ENCODE measurements around the gene GNG14.

The GNG14 gene

GRCh38 chr19:12646551-12646950 lies 41.2 kb upstream of the GNG14 start:
- POLR2A ChIA-PET: no interaction called here
- CTCF ChIA-PET: no interaction called here
- no peak for DNase-seq (ENCODE audit: extremely low spot score)
- no peak for TF ChIP-seq ELF4 (IDR thresholded peaks at IDR 0.05)

GRCh38 chr19:12647047-12647446 lies 40.8 kb upstream of the GNG14 start:
- POLR2A ChIA-PET: no interaction called here
- no peak for TF ChIP-seq SP1 (IDR thresholded peaks at IDR 0.05)
- no peak for TF ChIP-seq PKNOX1 (IDR thresholded peaks at IDR 0.05)
- no peak for TF ChIP-seq HDGF (IDR thresholded peaks at IDR 0.05; ENCODE audit: borderline replicate concordance)
- no peak for TF ChIP-seq ELF4 (IDR thresholded peaks at IDR 0.05)
- TF ChIP-seq L3MBTL2 (conservative IDR thresholded peaks at IDR 0.05): no peak
- TF ChIP-seq FOXA1 (IDR thresholded peaks at IDR 0.05): no peak
- TF ChIP-seq CTBP1 (IDR thresholded peaks at IDR 0.05; ENCODE audit: borderline replicate concordance): no peak
- no peak for TF ChIP-seq BHLHE40 (IDR thresholded peaks at IDR 0.05; ENCODE audit: borderline replicate concordance)
- TF ChIP-seq FOXK2 (IDR thresholded peaks at IDR 0.05): no peak
- TF ChIP-seq NFRKB (IDR thresholded peaks at IDR 0.05): no peak
- no peak for TF ChIP-seq ARNT (IDR thresholded peaks at IDR 0.05)
- TF ChIP-seq TARDBP (IDR thresholded peaks at IDR 0.05): no peak
- no peak for TF ChIP-seq LEF1 (IDR thresholded peaks at IDR 0.05; ENCODE audit: borderline replicate concordance)
- CTCF ChIA-PET: no interaction called here
- no peak for DNase-seq (ENCODE audit: extremely low spot score)

- CTCF ChIA-PET: no interaction called here
- POLR2A ChIA-PET: no interaction called here
- TF ChIP-seq CTBP1 (IDR thresholded peaks at IDR 0.05; ENCODE audit: borderline replicate concordance) (no peak), HDGF (IDR thresholded peaks at IDR 0.05; ENCODE audit: borderline replicate concordance) (no peak), FOXA1 (IDR thresholded peaks at IDR 0.05) (no peak), BHLHE40 (IDR thresholded peaks at IDR 0.05; ENCODE audit: borderline replicate concordance) (no peak), LEF1 (IDR thresholded peaks at IDR 0.05; ENCODE audit: borderline replicate concordance) (no peak), NFRKB (IDR thresholded peaks at IDR 0.05) (no peak), ELF4 (IDR thresholded peaks at IDR 0.05) (no peak), ZNF384 (IDR thresholded peaks at IDR 0.05) (no peak), SUZ12 (IDR thresholded peaks at IDR 0.05) (no peak), SP1 (IDR thresholded peaks at IDR 0.05) (no peak), FOXK2 (IDR thresholded peaks at IDR 0.05) (no peak)
- DNase-seq (ENCODE audit: extremely low spot score): peak; percentile 63
Observed at GRCh38 chr19:12647490-12648071, 40.2 kb upstream of the GNG14 start.

- CTCF ChIA-PET: no interaction called here
- POLR2A ChIA-PET: no interaction called here
- TF ChIP-seq FOXK2 (IDR thresholded peaks at IDR 0.05) (no peak), PKNOX1 (IDR thresholded peaks at IDR 0.05) (no peak), BHLHE40 (IDR thresholded peaks at IDR 0.05; ENCODE audit: borderline replicate concordance) (no peak), NFRKB (IDR thresholded peaks at IDR 0.05) (no peak), ZNF384 (IDR thresholded peaks at IDR 0.05) (no peak), LEF1 (IDR thresholded peaks at IDR 0.05; ENCODE audit: borderline replicate concordance) (no peak), TARDBP (IDR thresholded peaks at IDR 0.05) (no peak), SP1 (IDR thresholded peaks at IDR 0.05) (no peak), SUZ12 (IDR thresholded peaks at IDR 0.05) (no peak), L3MBTL2 (conservative IDR thresholded peaks at IDR 0.05) (no peak), CTBP1 (IDR thresholded peaks at IDR 0.05; ENCODE audit: borderline replicate concordance) (no peak), FOXM1 (IDR thresholded peaks at IDR 0.05; ENCODE audit: borderline replicate concordance) (no peak)
- DNase-seq (ENCODE audit: extremely low spot score): no peak
Observed at GRCh38 chr19:12648088-12648487, 39.7 kb upstream of the GNG14 start.

- DNase-seq (ENCODE audit: extremely low spot score): no peak
- TF ChIP-seq FOXK2 (IDR thresholded peaks at IDR 0.05): no peak
- TF ChIP-seq CTBP1 (IDR thresholded peaks at IDR 0.05; ENCODE audit: borderline replicate concordance): no peak
- TF ChIP-seq ARNT (IDR thresholded peaks at IDR 0.05): no peak
- no peak for TF ChIP-seq PKNOX1 (IDR thresholded peaks at IDR 0.05)
- no peak for TF ChIP-seq FOXM1 (IDR thresholded peaks at IDR 0.05; ENCODE audit: borderline replicate concordance)
- no peak for TF ChIP-seq ZNF384 (IDR thresholded peaks at IDR 0.05)
- TF ChIP-seq L3MBTL2 (conservative IDR thresholded peaks at IDR 0.05): no peak
- no peak for TF ChIP-seq SUZ12 (IDR thresholded peaks at IDR 0.05)
- no peak for TF ChIP-seq ELF4 (IDR thresholded peaks at IDR 0.05)
- no peak for TF ChIP-seq SP1 (IDR thresholded peaks at IDR 0.05)
- TF ChIP-seq LEF1 (IDR thresholded peaks at IDR 0.05; ENCODE audit: borderline replicate concordance): no peak
- TF ChIP-seq TARDBP (IDR thresholded peaks at IDR 0.05): no peak
- no peak for TF ChIP-seq BHLHE40 (IDR thresholded peaks at IDR 0.05; ENCODE audit: borderline replicate concordance)
- TF ChIP-seq HDGF (IDR thresholded peaks at IDR 0.05; ENCODE audit: borderline replicate concordance): no peak
- TF ChIP-seq FOXA1 (IDR thresholded peaks at IDR 0.05): no peak
- TF ChIP-seq NFRKB (IDR thresholded peaks at IDR 0.05): no peak
- ChIA-PET POLR2A (interaction anchor here (1.6 kb wide), 1 partner anchor 9 kb away, joined by 4 read pairs; no protein-coding TSS in a partner anchor), CTCF (no interaction called here)
Observed at GRCh38 chr19:12649941-12650340, 37.9 kb upstream of the GNG14 start.

GRCh38 chr19:12652219-12652618 lies 35.6 kb upstream of the GNG14 start:
- ChIA-PET POLR2A (no interaction called here), CTCF (no interaction called here)
- TF ChIP-seq BHLHE40 (IDR thresholded peaks at IDR 0.05; ENCODE audit: borderline replicate concordance): no peak
- TF ChIP-seq FOXM1 (IDR thresholded peaks at IDR 0.05; ENCODE audit: borderline replicate concordance): no peak
- TF ChIP-seq NFRKB (IDR thresholded peaks at IDR 0.05): no peak
- TF ChIP-seq LEF1 (IDR thresholded peaks at IDR 0.05; ENCODE audit: borderline replicate concordance): no peak
- TF ChIP-seq SP1 (IDR thresholded peaks at IDR 0.05): no peak
- TF ChIP-seq FOXK2 (IDR thresholded peaks at IDR 0.05): no peak
- no peak for TF ChIP-seq HDGF (IDR thresholded peaks at IDR 0.05; ENCODE audit: borderline replicate concordance)
- no peak for TF ChIP-seq PKNOX1 (IDR thresholded peaks at IDR 0.05)
- no peak for TF ChIP-seq FOXA1 (IDR thresholded peaks at IDR 0.05)
- no peak for TF ChIP-seq L3MBTL2 (conservative IDR thresholded peaks at IDR 0.05)
- TF ChIP-seq ELF4 (IDR thresholded peaks at IDR 0.05): no peak
- TF ChIP-seq SUZ12 (IDR thresholded peaks at IDR 0.05): no peak
- TF ChIP-seq CTBP1 (IDR thresholded peaks at IDR 0.05; ENCODE audit: borderline replicate concordance): no peak
- TF ChIP-seq ZNF384 (IDR thresholded peaks at IDR 0.05): no peak
- no peak for DNase-seq (ENCODE audit: extremely low spot score)

Data from HEK293T (cell line).